Measurements from ENCODE around the gene SNRPE.
A peak's percentile ranks its signal among the peaks of the same experiment; 100 is the strongest.
"Not testable (repeated sequence)": the region's sequence is repeated elsewhere in the genome, so short reads cannot be mapped to it uniquely, and the experiment has no call there.

Gene SNRPE

GRCh38 chr1:203861379-203862184 lies at the start of gene SNRPE:
Gene SNRPE (plus strand): TSS chr1:203861599. CDS start chr1:203861660, 61 bp downstream.
- Histone ChIP-seq H3K27ac (peak within 1 kb of the TSS; percentile 8 to 84 (median 77)), H3K4me3 (peak within 1 kb of the TSS; percentile 66 to 97 (median 82))

DNA sequence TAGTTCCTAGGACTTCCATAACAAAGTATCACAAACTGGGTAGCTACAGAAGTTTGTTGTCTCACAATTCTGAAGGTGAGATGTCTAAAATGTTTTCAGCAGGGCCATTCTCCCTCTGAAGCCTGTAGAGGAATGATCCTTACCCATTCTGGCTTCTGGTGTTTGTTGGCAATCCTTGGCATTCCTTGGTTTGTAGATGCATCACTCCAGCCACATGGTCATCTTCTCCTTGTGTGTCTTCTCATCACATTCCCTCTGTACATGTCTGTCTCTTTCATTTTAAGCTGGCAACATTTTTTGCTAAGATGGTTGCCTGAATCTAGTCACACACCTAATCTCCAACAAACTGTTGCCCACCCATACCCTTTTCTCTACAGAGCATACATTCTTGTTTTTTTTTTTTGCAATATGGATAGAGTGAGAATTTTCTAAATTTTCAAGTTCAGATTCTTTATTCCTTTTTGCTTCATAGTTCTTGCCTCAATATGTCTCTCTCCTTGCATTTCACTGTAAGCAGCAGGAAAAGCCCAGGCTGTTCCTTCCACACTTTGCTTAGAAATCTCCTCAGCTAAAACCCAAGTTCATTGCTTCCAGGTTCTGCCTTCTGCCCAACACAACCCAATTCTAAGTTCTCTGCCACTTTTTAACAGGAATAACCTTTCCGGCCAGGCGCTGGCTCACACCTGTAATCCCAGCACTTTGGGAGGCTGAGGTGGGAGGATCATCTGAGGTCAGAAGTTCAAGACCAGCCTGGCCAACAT lies 47.6 kb upstream of the SNRPE start:
- H3K4me3 ChIP-seq, result no peak overlapping the region
- H3K27ac ChIP-seq, result no peak overlapping the region

DNA sequence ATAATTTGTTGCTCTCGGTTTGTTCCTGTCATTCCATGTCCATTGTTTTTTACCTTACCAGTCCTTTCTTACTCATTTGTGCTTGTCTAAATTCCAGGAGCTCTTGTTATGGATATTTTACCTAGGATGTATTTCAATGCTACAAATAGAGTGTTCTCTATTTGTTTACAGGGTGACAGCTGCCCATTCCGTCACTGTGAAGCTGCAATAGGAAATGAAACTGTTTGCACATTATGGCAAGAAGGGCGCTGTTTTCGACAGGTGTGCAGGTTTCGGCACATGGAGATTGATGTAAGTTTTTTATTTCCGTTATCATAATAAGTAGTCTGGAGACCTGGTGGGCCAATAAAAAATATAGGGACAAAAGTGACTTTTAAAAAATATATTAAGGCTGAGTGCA lies 43.0 kb upstream of the SNRPE start:
- H3K27ac ChIP-seq, result no peak overlapping the region
- H3K4me3 ChIP-seq, result no peak overlapping the region

GRCh38 chr1:203823306-203823705 lies 38.1 kb upstream of the SNRPE start:
- Histone ChIP-seq H3K4me3 (no peak overlapping the region), H3K27ac (no peak overlapping the region)

- Histone ChIP-seq H3K4me3 (no peak overlapping the region), H3K27ac (no peak overlapping the region)
Observed at GRCh38 chr1:203826175-203826574, 35.2 kb upstream of the SNRPE start.

DNA sequence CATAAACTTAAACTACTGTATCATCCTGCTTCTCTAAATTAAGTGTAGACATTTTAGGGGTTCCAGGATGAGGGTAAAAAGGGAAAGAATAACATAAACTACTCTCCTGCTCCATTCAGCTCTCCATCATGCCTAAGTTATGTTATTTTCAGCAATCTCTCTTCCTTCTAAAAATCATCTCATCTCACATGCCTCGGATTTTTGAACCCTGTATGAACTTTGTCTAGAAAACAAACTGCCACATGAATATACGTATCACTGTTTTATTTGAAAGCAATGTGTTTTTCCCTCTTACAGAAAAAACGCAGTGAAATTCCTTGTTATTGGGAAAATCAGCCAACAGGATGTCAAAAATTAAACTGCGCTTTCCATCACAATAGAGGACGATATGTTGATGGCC lies 33.4 kb upstream of the SNRPE start:
- Histone ChIP-seq H3K27ac (no peak overlapping the region), H3K4me3 (no peak overlapping the region)

- Histone ChIP-seq H3K27ac (peak overlapping the region in 2 of 21 experiments; percentile 42 to 61), H3K4me3 (no peak overlapping the region)
Observed at GRCh38 chr1:203828503-203828902, 32.9 kb upstream of the SNRPE start.

DNA sequence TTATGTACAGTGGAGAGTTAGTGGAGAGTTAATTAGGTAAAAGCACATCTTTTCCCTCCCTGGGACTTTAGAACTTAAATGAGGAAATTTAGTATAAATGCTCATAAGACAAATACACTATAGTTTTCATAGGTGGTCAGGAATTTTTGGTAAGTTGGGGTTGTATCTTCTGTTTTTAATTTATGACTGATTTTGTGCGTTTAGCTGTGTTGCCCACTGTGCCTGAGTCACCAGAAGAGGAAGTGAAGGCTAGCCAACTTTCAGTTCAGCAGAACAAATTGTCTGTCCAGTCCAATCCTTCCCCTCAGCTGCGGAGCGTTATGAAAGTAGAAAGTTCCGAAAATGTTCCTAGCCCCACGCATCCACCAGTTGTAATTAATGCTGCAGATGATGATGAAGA lies 32.2 kb upstream of the SNRPE start:
- H3K27ac ChIP-seq, result peak overlapping the region in 5 of 21 experiments; percentile 12 to 63 (median 44)
- H3K4me3 ChIP-seq, result not testable (repeated sequence)

GRCh38 chr1:203835476-203835875 lies 25.9 kb upstream of the SNRPE start:
- H3K27ac ChIP-seq, result no peak overlapping the region
- no peak overlapping the region for H3K4me3 ChIP-seq

DNA sequence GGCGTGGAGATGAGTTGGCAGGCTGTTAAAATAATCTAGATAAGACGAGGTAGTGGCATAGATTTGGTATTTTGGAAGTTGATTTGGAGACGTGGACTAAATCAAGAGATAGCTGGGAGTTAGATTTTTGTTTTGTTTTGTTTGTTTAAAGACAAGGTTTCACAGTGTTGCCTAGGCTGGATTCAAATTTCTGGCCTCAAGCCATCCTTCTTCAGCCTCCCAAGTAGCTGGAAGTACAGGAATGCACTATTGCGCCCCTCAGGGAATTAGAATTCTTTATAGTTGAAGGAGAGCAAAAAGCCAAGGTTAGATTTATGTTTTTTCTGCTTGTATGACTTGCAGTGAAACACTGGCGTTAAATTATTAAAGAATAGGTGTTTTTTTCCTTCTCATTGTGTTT lies 22.3 kb upstream of the SNRPE start:
- Histone ChIP-seq H3K27ac (peak overlapping the region in 1 of 21 experiments; percentile 47), H3K4me3 (no peak overlapping the region)

GRCh38 chr1:203840208-203840808 lies 21.1 kb upstream of the SNRPE start:
- Histone ChIP-seq H3K27ac (no peak overlapping the region), H3K4me3 (no peak overlapping the region)

- H3K27ac ChIP-seq, result no peak overlapping the region
- no peak overlapping the region for H3K4me3 ChIP-seq
Observed at GRCh38 chr1:203842559-203842876, 18.9 kb upstream of the SNRPE start.

DNA sequence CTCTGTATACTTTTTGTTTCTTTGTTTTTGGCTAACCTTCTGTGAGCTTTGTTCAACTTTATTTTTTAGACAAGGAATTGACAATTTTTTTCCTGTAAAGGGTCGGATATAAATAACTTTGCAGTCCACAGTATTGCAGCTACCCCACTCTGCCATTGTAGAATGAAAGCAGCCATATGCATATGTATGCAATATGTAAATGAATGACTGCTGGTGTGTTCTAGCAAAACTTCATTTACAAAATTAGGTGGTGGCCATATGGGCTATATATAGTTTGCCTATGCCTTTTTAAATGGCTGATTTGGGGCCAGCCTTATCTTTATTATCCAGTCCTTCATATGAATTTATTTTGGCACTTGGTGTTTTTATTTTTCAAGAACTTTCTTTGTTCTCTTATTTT lies 18.0 kb upstream of the SNRPE start:
- H3K27ac ChIP-seq, result no peak overlapping the region

GRCh38 chr1:203853112-203853511 lies 8.3 kb upstream of the SNRPE start:
- H3K4me3 ChIP-seq, H3K27ac ChIP-seq: not testable (repeated sequence)

More for the DNA sequence above, 18.0 kb upstream of the SNRPE start:
- H3K4me3 ChIP-seq, result no peak overlapping the region

- H3K27ac ChIP-seq, result no peak overlapping the region
- no peak overlapping the region for H3K4me3 ChIP-seq
Observed at GRCh38 chr1:203858055-203858454, 3.3 kb upstream of the SNRPE start.

- H3K27ac ChIP-seq, result no peak overlapping the region
Observed at GRCh38 chr1:203858975-203859374, 2.4 kb upstream of the SNRPE start.

GRCh38 chr1:203860396-203861025 lies 888 bp upstream of the SNRPE start:
- peak overlapping the region in 18 of 21 experiments; percentile 14 to 83 (median 67) for H3K27ac ChIP-seq

More at GRCh38 chr1:203858975-203859374, 2.4 kb upstream of the SNRPE start:
- no peak overlapping the region for H3K4me3 ChIP-seq

GRCh38 chr1:203867802-203868201 lies 6.4 kb downstream of the SNRPE start:
- Histone ChIP-seq H3K4me3 (no peak overlapping the region), H3K27ac (no peak overlapping the region)

More at GRCh38 chr1:203860396-203861025, 888 bp upstream of the SNRPE start:
- H3K4me3 ChIP-seq, result peak overlapping the region in 6 of 7 experiments; percentile 66 to 97 (median 78)

- Histone ChIP-seq H3K4me3 (no peak overlapping the region), H3K27ac (no peak overlapping the region)
Observed at GRCh38 chr1:203870245-203870644, 8.8 kb downstream of the SNRPE start.

Data from skin epidermis (tissue), 12 donors.